IMR-90 (cell line): ENCODE results near the gene CFD.

Experiments
- CEBPB ChIP-seq: IDR thresholded peaks from 2 replicates; pipeline ENCODE4 v1.6.1; 2012; ENCODE audit warnings: low read depth, low read length, improper control_type of control experiment
- MXI1 ChIP-seq: IDR thresholded peaks from 2 replicates; pipeline ENCODE4 v1.6.1; 2012; ENCODE audit warnings: low read depth, mild to moderate bottlenecking, low read length, moderate library complexity, borderline replicate concordance
- POLR2A ChIP-seq: IDR thresholded peaks from 2 replicates; pipeline ENCODE4 v1.6.1; 2012; ENCODE audit warnings: mild to moderate bottlenecking, low read depth, low read length
- RCOR1 ChIP-seq: IDR thresholded peaks from 2 replicates; pipeline ENCODE4 v1.6.1; 2012; ENCODE audit warnings: mild to moderate bottlenecking, low read length, improper control_type of control experiment; ENCODE audit not compliant: insufficient replicate concordance
- RFX5 ChIP-seq: IDR thresholded peaks from 2 replicates; pipeline ENCODE4 v1.8.0; 2012; ENCODE audit warnings: low read depth, mild to moderate bottlenecking, low read length, moderate library complexity
- TF ChIP-seq, protein P1 (sequence below): conservative IDR thresholded peaks from 2 replicates; pipeline ENCODE4 v1.5.1; 2012; ENCODE audit warnings: mild to moderate bottlenecking, low read depth, low read length, improper control_type of control experiment
- TF ChIP-seq, protein P2 (sequence below): fragments of 150-350 bp; IDR thresholded peaks from 2 replicates; pipeline ENCODE4 v1.6.1; 2017; ENCODE audit warnings: mild to moderate bottlenecking, antibody characterized with exemption, low read length, low read depth

DNA sequence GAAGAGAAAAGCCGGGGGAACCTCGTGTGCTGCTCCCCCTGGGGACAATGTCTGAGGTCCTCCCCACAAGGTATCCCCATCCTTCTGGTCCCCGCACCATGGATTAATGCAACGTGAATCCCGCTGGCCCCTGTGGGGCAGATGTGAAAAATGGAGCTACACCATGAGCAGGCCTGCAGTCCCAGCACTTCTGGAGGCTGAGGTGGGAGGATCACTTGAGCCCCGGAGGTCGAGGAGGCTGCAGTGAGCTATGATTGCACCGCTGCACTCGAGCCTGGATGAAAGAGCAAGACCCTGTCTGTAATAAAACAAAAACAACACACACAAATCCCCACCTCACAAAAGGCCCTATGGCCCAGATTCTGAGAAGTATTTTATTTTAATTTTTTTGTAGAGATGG lies 1.2 kb upstream of the CFD start:
- TF ChIP-seq, protein P1, sequence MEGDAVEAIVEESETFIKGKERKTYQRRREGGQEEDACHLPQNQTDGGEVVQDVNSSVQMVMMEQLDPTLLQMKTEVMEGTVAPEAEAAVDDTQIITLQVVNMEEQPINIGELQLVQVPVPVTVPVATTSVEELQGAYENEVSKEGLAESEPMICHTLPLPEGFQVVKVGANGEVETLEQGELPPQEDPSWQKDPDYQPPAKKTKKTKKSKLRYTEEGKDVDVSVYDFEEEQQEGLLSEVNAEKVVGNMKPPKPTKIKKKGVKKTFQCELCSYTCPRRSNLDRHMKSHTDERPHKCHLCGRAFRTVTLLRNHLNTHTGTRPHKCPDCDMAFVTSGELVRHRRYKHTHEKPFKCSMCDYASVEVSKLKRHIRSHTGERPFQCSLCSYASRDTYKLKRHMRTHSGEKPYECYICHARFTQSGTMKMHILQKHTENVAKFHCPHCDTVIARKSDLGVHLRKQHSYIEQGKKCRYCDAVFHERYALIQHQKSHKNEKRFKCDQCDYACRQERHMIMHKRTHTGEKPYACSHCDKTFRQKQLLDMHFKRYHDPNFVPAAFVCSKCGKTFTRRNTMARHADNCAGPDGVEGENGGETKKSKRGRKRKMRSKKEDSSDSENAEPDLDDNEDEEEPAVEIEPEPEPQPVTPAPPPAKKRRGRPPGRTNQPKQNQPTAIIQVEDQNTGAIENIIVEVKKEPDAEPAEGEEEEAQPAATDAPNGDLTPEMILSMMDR = no peak
- no peak for TF ChIP-seq MXI1
- TF ChIP-seq POLR2A = no peak
- TF ChIP-seq, protein P2, sequence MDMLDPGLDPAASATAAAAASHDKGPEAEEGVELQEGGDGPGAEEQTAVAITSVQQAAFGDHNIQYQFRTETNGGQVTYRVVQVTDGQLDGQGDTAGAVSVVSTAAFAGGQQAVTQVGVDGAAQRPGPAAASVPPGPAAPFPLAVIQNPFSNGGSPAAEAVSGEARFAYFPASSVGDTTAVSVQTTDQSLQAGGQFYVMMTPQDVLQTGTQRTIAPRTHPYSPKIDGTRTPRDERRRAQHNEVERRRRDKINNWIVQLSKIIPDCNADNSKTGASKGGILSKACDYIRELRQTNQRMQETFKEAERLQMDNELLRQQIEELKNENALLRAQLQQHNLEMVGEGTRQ = no peak
- TF ChIP-seq CEBPB = no peak
- no peak for TF ChIP-seq RFX5
- TF ChIP-seq RCOR1 = no peak
